ENCODE data around the gene GPLD1.

The GPLD1 gene

DNA sequence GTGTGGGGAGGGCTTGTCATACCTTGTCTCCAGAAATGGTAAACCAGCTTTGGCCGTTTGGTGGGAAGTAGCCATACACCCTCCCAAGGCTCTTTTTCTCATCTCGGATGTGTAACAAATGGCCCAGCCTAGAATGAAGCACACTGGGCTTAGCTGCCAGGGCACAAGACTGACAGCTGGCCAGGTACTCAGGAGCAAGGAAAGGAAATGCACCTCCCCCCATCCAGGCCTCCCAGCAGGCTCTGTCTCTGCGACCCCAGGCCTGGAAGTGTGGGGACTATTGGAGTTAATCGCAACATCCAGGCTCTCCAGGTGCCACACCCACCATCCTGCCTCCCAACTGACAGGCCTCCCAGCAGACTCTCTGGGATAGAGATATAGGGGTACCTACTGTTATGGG, 43.7 kb downstream of the GPLD1 start:
- no peak for DNase-seq (ENCODE audit: low spot score)

DNA sequence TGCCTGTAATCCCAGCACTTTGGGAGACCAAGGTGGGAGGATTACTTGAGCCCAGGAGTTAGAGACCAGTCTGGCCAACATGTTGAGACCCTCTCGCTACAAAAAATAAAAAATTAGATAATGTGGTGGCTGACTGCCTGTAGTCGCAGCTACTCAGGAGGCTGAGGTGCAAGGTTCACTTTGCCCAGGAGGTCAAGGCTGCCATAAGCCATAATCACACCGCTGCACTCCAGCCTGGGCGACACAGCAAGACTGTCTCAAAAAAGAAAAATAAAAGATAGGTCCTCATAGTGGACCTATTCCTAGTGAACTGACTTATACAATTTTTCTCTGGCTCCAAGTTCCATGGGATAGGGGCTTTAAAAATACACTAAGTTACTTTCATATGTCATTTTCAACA, 44.8 kb downstream of the GPLD1 start:
- Histone ChIP-seq H2AFZ (ENCODE audit: low read length) (no peak overlapping the region), H3K36me3 (replicated peaks in 1 of 2; ENCODE audit: control insufficient read depth in 2 of 2, insufficient read depth in 2 of 2, low read length in 2 of 2) (no peaks in the 10 kb centered on the region), H3K27ac (replicated peaks; ENCODE audit: low read length) (no peak overlapping the region), H4K8ac (ENCODE audit: low read depth, low read length) (no peak overlapping the region), H2BK12ac (ENCODE audit: low read length) (no peak overlapping the region), H3K9ac (ENCODE audit: low read depth, low read length, poor library complexity) (no peak overlapping the region), H3K27me3 (ENCODE audit: control insufficient read depth in 3 of 3, insufficient read depth in 3 of 3, low read depth in 1 of 3, low read length in 3 of 3) (no peaks in the 10 kb centered on the region), H3K4me3 (ENCODE audit: low read length in 2 of 2) (no peak overlapping the region), H2BK5ac (ENCODE audit: low read length) (no peak overlapping the region), H3K4me1 (ENCODE audit: control insufficient read depth in 2 of 2, insufficient read depth in 1 of 2, low read depth in 1 of 2, low read length in 2 of 2) (peaks cover 0 to 2% of the 10 kb centered on the region in 2 donors), H3K18ac (ENCODE audit: low read length) (no peak overlapping the region), H3K23ac (ENCODE audit: low read depth, low read length, poor library complexity) (no peak overlapping the region), H3K9me3 (replicated peaks in 1 of 2; ENCODE audit: control insufficient read depth in 2 of 2, insufficient read depth in 1 of 2, low read depth in 1 of 2, low read length in 2 of 2) (no peaks in the 10 kb centered on the region), H2BK15ac (ENCODE audit: low read length) (no peak overlapping the region), H2BK120ac (ENCODE audit: low read depth, low read length) (no peak overlapping the region), H3K14ac (ENCODE audit: low read length) (no peak overlapping the region), H4K91ac (ENCODE audit: low read depth, low read length, poor library complexity) (no peak overlapping the region), H3K79me1 (ENCODE audit: low read depth, low read length) (no peaks in the 10 kb centered on the region), H3K4ac (ENCODE audit: low read length) (no peak overlapping the region), H2AK5ac (ENCODE audit: low read depth, low read length) (no peak overlapping the region), H3K4me2 (ENCODE audit: insufficient read depth, low read length, poor library complexity, severe bottlenecking) (no peak overlapping the region)
- DNase-seq (ENCODE audit: low spot score): no peak
- WGBS, 2 donors (ENCODE audit: extremely low coverage in 2 of 2, insufficient read length in 2 of 2, insufficient replicate concordance in 1 of 2): no CpG with 5 or more reads among the region's 4 CpGs

More for the DNA sequence above, 43.7 kb downstream of the GPLD1 start:
- no peak overlapping the region for H3K23ac ChIP-seq (ENCODE audit: low read depth, low read length, poor library complexity)
- no peaks in the 10 kb centered on the region for H3K79me1 ChIP-seq (ENCODE audit: low read depth, low read length)
- no peak overlapping the region for H3K14ac ChIP-seq (ENCODE audit: low read length)
- no peak overlapping the region for H3K4me3 ChIP-seq (ENCODE audit: low read length in 2 of 2)
- H4K91ac ChIP-seq (ENCODE audit: low read depth, low read length, poor library complexity): no peak overlapping the region
- WGBS, 2 donors (ENCODE audit: extremely low coverage in 2 of 2, insufficient read length in 2 of 2, insufficient replicate concordance in 1 of 2): no CpG with 5 or more reads among the region's 4 CpGs
- H2BK5ac ChIP-seq (ENCODE audit: low read length): no peak overlapping the region
- no peak overlapping the region for H3K4me2 ChIP-seq (ENCODE audit: insufficient read depth, low read length, poor library complexity, severe bottlenecking)
- no peak overlapping the region for H2BK120ac ChIP-seq (ENCODE audit: low read depth, low read length)
- H3K9ac ChIP-seq (ENCODE audit: low read depth, low read length, poor library complexity): no peak overlapping the region
- no peak overlapping the region for H2BK12ac ChIP-seq (ENCODE audit: low read length)
- no peak overlapping the region for H2BK15ac ChIP-seq (ENCODE audit: low read length)
- H3K27ac ChIP-seq (replicated peaks; ENCODE audit: low read length): no peak overlapping the region
- H3K27me3 ChIP-seq (ENCODE audit: control insufficient read depth in 3 of 3, insufficient read depth in 3 of 3, low read depth in 1 of 3, low read length in 3 of 3): no peaks in the 10 kb centered on the region
- H3K36me3 ChIP-seq (replicated peaks in 1 of 2; ENCODE audit: control insufficient read depth in 2 of 2, insufficient read depth in 2 of 2, low read length in 2 of 2): no peaks in the 10 kb centered on the region
- H3K18ac ChIP-seq (ENCODE audit: low read length): no peak overlapping the region
- H2AFZ ChIP-seq (ENCODE audit: low read length): no peak overlapping the region
- no peaks in the 10 kb centered on the region for H3K9me3 ChIP-seq (replicated peaks in 1 of 2; ENCODE audit: control insufficient read depth in 2 of 2, insufficient read depth in 1 of 2, low read depth in 1 of 2, low read length in 2 of 2)
- H4K8ac ChIP-seq (ENCODE audit: low read depth, low read length): no peak overlapping the region
- H3K4me1 ChIP-seq (ENCODE audit: control insufficient read depth in 2 of 2, insufficient read depth in 1 of 2, low read depth in 1 of 2, low read length in 2 of 2): peaks cover 0 to 2% of the 10 kb centered on the region in 2 donors
- H2AK5ac ChIP-seq (ENCODE audit: low read depth, low read length): no peak overlapping the region
- H3K4ac ChIP-seq (ENCODE audit: low read length): no peak overlapping the region

DNA sequence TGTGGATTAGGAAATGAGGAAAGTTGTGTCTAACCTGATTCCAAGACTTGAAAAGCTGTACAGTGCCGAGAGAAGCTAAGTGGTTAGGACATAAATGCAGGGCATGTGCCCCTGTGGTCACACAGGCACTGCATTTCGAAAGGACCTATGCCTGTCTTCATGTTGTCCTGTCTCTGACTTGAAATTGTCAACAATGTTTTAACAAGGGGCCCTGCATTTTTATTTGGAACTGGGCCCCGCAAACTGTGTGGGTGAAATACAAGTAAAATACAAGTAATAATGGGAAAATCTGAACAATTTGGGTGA, 47.8 kb downstream of the GPLD1 start:
- Histone ChIP-seq H3K4me1 (ENCODE audit: control insufficient read depth in 2 of 2, insufficient read depth in 1 of 2, low read depth in 1 of 2, low read length in 2 of 2) (peaks cover 0 to 2% of the 10 kb centered on the region in 2 donors), H2BK15ac (ENCODE audit: low read length) (no peak overlapping the region), H3K4me2 (ENCODE audit: insufficient read depth, low read length, poor library complexity, severe bottlenecking) (no peak overlapping the region), H3K36me3 (replicated peaks in 1 of 2; ENCODE audit: control insufficient read depth in 2 of 2, insufficient read depth in 2 of 2, low read length in 2 of 2) (no peaks in the 10 kb centered on the region), H3K79me1 (ENCODE audit: low read depth, low read length) (no peaks in the 10 kb centered on the region), H3K9me3 (replicated peaks in 1 of 2; ENCODE audit: control insufficient read depth in 2 of 2, insufficient read depth in 1 of 2, low read depth in 1 of 2, low read length in 2 of 2) (no peaks in the 10 kb centered on the region), H3K27me3 (ENCODE audit: control insufficient read depth in 3 of 3, insufficient read depth in 3 of 3, low read depth in 1 of 3, low read length in 3 of 3) (no peaks in the 10 kb centered on the region), H3K18ac (ENCODE audit: low read length) (no peak overlapping the region), H3K23ac (ENCODE audit: low read depth, low read length, poor library complexity) (no peak overlapping the region), H2AK5ac (ENCODE audit: low read depth, low read length) (no peak overlapping the region), H2BK120ac (ENCODE audit: low read depth, low read length) (no peak overlapping the region), H2AFZ (ENCODE audit: low read length) (no peak overlapping the region), H3K27ac (replicated peaks; ENCODE audit: low read length) (no peak overlapping the region), H4K8ac (ENCODE audit: low read depth, low read length) (no peak overlapping the region), H3K4ac (ENCODE audit: low read length) (no peak overlapping the region), H2BK5ac (ENCODE audit: low read length) (no peak overlapping the region), H3K9ac (ENCODE audit: low read depth, low read length, poor library complexity) (no peak overlapping the region), H3K14ac (ENCODE audit: low read length) (no peak overlapping the region), H3K4me3 (ENCODE audit: low read length in 2 of 2) (no peak overlapping the region), H4K91ac (ENCODE audit: low read depth, low read length, poor library complexity) (no peak overlapping the region), H2BK12ac (ENCODE audit: low read length) (no peak overlapping the region)
- no CpG with 5 or more reads among the region's 3 CpGs for WGBS, 2 donors (ENCODE audit: extremely low coverage in 2 of 2, insufficient read length in 2 of 2, insufficient replicate concordance in 1 of 2)
- DNase-seq (ENCODE audit: low spot score): no peak

DNA sequence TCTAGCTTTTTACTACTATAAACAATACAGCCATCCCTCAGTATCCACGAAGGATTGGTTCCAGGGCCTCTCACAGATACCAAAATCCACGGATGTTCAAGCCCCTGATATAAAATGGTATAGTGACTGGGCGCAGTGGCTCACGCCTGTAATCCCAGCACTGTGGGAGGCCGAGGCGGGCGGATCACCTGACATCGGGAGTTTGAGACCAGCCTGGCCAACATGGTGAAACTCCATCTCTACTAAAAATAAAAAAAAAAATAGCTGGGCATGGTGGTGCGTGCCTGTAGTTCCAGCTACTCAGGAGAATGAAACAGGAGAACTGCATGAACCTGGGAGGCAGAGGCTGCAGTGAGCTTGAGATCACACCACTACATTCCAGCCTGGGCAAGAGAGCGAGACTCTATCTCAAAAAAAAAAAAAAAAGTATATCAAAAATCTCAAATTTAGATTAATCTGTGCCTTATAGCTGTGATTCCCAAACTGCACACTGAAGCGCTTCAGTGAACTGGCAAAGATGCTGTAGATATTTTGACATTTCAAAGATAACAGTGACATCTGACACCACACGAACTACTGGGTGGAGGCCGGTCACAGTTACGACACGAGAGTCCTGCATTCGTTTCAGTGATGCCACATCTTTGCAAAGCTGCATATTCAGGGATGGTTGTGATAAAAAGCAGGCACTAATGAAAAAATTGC, 48.3 kb downstream of the GPLD1 start:
- DNase-seq (ENCODE audit: low spot score): no peak

More for the DNA sequence above, 48.3 kb downstream of the GPLD1 start:
- Histone ChIP-seq H3K23ac (ENCODE audit: low read depth, low read length, poor library complexity) (no peak overlapping the region), H3K4me3 (ENCODE audit: low read length in 2 of 2) (no peak overlapping the region), H3K4ac (ENCODE audit: low read length) (no peak overlapping the region), H2AK5ac (ENCODE audit: low read depth, low read length) (no peak overlapping the region), H4K91ac (ENCODE audit: low read depth, low read length, poor library complexity) (no peak overlapping the region), H3K18ac (ENCODE audit: low read length) (no peak overlapping the region), H3K4me1 (ENCODE audit: control insufficient read depth in 2 of 2, insufficient read depth in 1 of 2, low read depth in 1 of 2, low read length in 2 of 2) (peaks cover 0 to 2% of the 10 kb centered on the region in 2 donors), H3K9ac (ENCODE audit: low read depth, low read length, poor library complexity) (no peak overlapping the region), H3K9me3 (replicated peaks in 1 of 2; ENCODE audit: control insufficient read depth in 2 of 2, insufficient read depth in 1 of 2, low read depth in 1 of 2, low read length in 2 of 2) (no peaks in the 10 kb centered on the region), H3K36me3 (replicated peaks in 1 of 2; ENCODE audit: control insufficient read depth in 2 of 2, insufficient read depth in 2 of 2, low read length in 2 of 2) (no peaks in the 10 kb centered on the region), H2BK120ac (ENCODE audit: low read depth, low read length) (no peak overlapping the region), H3K27me3 (ENCODE audit: control insufficient read depth in 3 of 3, insufficient read depth in 3 of 3, low read depth in 1 of 3, low read length in 3 of 3) (no peaks in the 10 kb centered on the region), H4K8ac (ENCODE audit: low read depth, low read length) (no peak overlapping the region), H3K4me2 (ENCODE audit: insufficient read depth, low read length, poor library complexity, severe bottlenecking) (no peak overlapping the region), H2AFZ (ENCODE audit: low read length) (no peak overlapping the region), H2BK15ac (ENCODE audit: low read length) (no peak overlapping the region), H3K14ac (ENCODE audit: low read length) (no peak overlapping the region), H3K79me1 (ENCODE audit: low read depth, low read length) (no peaks in the 10 kb centered on the region), H2BK5ac (ENCODE audit: low read length) (no peak overlapping the region), H2BK12ac (ENCODE audit: low read length) (no peak overlapping the region), H3K27ac (replicated peaks; ENCODE audit: low read length) (no peak overlapping the region)
- no CpG with 5 or more reads among the region's 16 CpGs for WGBS, 2 donors (ENCODE audit: extremely low coverage in 2 of 2, insufficient read length in 2 of 2, insufficient replicate concordance in 1 of 2)

Measured in neuronal stem cell (in vitro differentiated cells).